Vein endothelial cell (primary cell): ENCODE measurements around the gene PPP2R2C. TPM values are rescaled to one million over a fixed set of nuclear protein-coding genes. Genes with fewer than 3 reads are reported as not detected.

Experiments used
- total RNA-seq: library from RNA; depleted of rRNA; stranded (reverse); fragments of >200 nt; gene quantifications from 2 replicates; pipeline ENCODE4 v1.2.3, GENCODE V29; 2012

Gene PPP2R2C
- 0.10 and 0.33 TPM in 2 replicates for total RNA-seq

DNA sequence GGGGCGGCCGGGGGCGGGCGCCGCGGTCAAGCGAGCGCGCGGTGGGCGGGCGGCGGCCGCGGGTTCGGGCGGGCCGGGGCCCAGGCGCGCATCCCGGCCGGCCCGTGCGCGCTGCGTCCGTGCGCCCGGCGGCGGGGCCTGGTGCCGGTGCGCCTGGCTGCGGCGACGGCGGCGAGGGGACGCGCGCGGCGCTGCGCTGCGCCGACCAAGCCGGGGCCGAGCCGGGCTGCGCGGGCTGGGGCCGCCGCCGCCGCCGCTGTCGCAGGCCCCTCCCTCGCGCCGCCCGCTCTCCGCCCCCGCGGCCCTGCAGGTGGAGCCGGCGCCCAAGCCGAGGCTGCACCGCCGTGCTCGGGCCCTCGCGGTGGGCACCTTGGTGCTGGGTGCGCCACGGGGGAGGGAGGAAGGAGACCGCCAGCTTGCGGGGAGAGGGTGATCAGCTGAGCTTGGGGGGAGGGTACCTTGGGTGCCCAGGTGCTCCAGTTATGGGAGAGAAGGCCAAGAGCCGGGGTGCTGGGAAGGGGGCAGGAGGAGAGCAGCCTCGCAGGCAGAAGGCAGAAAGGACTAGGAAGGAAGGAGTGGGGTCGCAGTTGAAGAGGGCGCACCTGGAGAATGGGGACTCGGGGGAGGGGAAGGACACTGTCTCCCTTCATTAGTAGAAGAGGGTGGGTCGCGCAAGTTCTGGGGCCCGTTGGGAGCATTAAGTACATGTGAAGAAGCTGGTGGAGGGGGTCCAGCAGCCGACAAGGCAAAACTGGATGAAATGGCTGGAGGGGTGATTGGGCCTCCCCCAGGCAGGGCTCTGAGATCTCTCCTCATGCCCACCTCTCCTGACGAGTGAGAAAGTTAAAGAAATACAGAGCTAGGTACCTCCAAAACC, at the start of gene PPP2R2C:
PPP2R2C (minus strand) TSS at position 228 of the 877 bp plus-strand sequence. CDS start 385 bp downstream, outside the sequence.

Other genes with a start within 250 kb of the PPP2R2C start
- 47.0 and 47.9 TPM in 2 replicates for gene WFS1, start 202.8 kb downstream of the PPP2R2C start, total RNA-seq
- 17.7 and 19.9 TPM in 2 replicates for gene MAN2B2, start 102.6 kb upstream of the PPP2R2C start, total RNA-seq
- gene MRFAP1, start 168.1 kb upstream of the PPP2R2C start, total RNA-seq, result 113 and 114 TPM in 2 replicates
- not detected in 2 replicates for gene S100P, start 221.3 kb upstream of the PPP2R2C start, total RNA-seq
- 27.1 and 39.4 TPM in 2 replicates for gene MRFAP1L1, start 237.3 kb upstream of the PPP2R2C start, total RNA-seq
- 8.3 and 12.4 TPM in 2 replicates for gene BLOC1S4, start 243.6 kb upstream of the PPP2R2C start, total RNA-seq